Trophoblast cell (in vitro differentiated cells and primary cell): Measurements from ENCODE around the gene DND1. TPM values are rescaled to one million over a fixed set of nuclear protein-coding genes. Genes with fewer than 3 reads are reported as not detected.
A peak's percentile ranks its signal among the peaks of the same experiment; 100 is the strongest.
"Not testable (repeated sequence)": the region's sequence is repeated elsewhere in the genome, so short reads cannot be mapped to it uniquely, and the experiment has no call there.

Source experiments
- DNase-seq, 2 donors: peaks; one replicate each; pipeline ENCODE4 v3.0.0-alpha.2; 2016
- H2AFZ ChIP-seq: 2 replicates; pipeline ENCODE4 v1.6.1; 2013; ENCODE audit warnings: low read length, moderate library complexity, mild to moderate bottlenecking; ENCODE audit not compliant: insufficient read depth, poor library complexity
- H2AK5ac ChIP-seq: 2 replicates; pipeline ENCODE4 v1.6.1; 2013; ENCODE audit warnings: mild to moderate bottlenecking, low read length
- H2BK120ac ChIP-seq: 2 replicates; pipeline ENCODE4 v1.6.1; 2013; ENCODE audit warnings: low read length, mild to moderate bottlenecking, moderate library complexity; ENCODE audit not compliant: insufficient read depth, poor library complexity
- H2BK12ac ChIP-seq: 2 replicates; pipeline ENCODE4 v1.6.1; 2013; ENCODE audit warnings: mild to moderate bottlenecking, low read length, moderate library complexity
- H2BK5ac ChIP-seq: 2 replicates; pipeline ENCODE4 v1.6.1; 2013; ENCODE audit warnings: low read length, low read depth, moderate library complexity, mild to moderate bottlenecking; ENCODE audit not compliant: poor library complexity
- H3K14ac ChIP-seq: 2 replicates; pipeline ENCODE4 v1.6.1; 2013; ENCODE audit warnings: mild to moderate bottlenecking, low read length
- H3K18ac ChIP-seq: 2 replicates; pipeline ENCODE4 v1.6.1; 2013; ENCODE audit warnings: mild to moderate bottlenecking, low read length
- H3K23ac ChIP-seq: 2 replicates; pipeline ENCODE4 v1.6.1; 2013; ENCODE audit warnings: low read length
- H3K27ac ChIP-seq: 2 replicates; pipeline ENCODE4 v1.5.1; 2013; ENCODE audit warnings: low read depth, mild to moderate bottlenecking, inconsistent platforms, low read length, moderate library complexity
- H3K27me3 ChIP-seq: 2 replicates; pipeline ENCODE4 v1.6.1; 2013; ENCODE audit warnings: inconsistent platforms, mild to moderate bottlenecking, low read length, moderate library complexity; ENCODE audit not compliant: insufficient read depth
- H3K36me3 ChIP-seq, 2 experiments: 1 replicate in 1 of 2; 2 replicates in 1 of 2; pipeline ENCODE4 v1.6.1; 2013; ENCODE audit warnings: low read length in 2 of 2, mild to moderate bottlenecking in 2 of 2, moderate library complexity in 1 of 2; ENCODE audit not compliant: insufficient read depth in 2 of 2, control insufficient read depth in 1 of 2
- H3K4ac ChIP-seq: 2 replicates; pipeline ENCODE4 v1.6.1; 2013; ENCODE audit warnings: low read depth, mild to moderate bottlenecking, low read length, moderate library complexity
- H3K4me1 ChIP-seq, 2 experiments: 1 replicate in 1 of 2; 2 replicates in 1 of 2; pipeline ENCODE4 v1.6.1; 2013; ENCODE audit warnings: low read length in 2 of 2, mild to moderate bottlenecking in 2 of 2, moderate library complexity in 1 of 2; ENCODE audit not compliant: insufficient read depth in 2 of 2, control insufficient read depth in 1 of 2
- H3K4me2 ChIP-seq: 2 replicates; pipeline ENCODE4 v1.6.1; 2013; ENCODE audit warnings: inconsistent platforms, mild to moderate bottlenecking, low read length, moderate library complexity
- H3K4me3 ChIP-seq: 2 replicates; pipeline ENCODE4 v1.5.1; 2013; ENCODE audit warnings: mild to moderate bottlenecking, low read depth, low read length, inconsistent platforms
- H3K79me1 ChIP-seq: one replicate; pipeline ENCODE4 v1.6.1; 2013; ENCODE audit warnings: low read length
- H3K79me2 ChIP-seq: 2 replicates; pipeline ENCODE4 v1.6.1; 2013; ENCODE audit warnings: low read length, mild to moderate bottlenecking; ENCODE audit not compliant: control insufficient read depth, insufficient read depth, poor library complexity
- H3K9ac ChIP-seq: 2 replicates; pipeline ENCODE4 v1.6.1; 2013; ENCODE audit warnings: mild to moderate bottlenecking, low read length
- H3K9me3 ChIP-seq: 2 replicates; pipeline ENCODE4 v1.6.1; 2013; ENCODE audit warnings: low read depth, mild to moderate bottlenecking, control low read depth, inconsistent platforms, low read length; ENCODE audit not compliant: insufficient read depth
- H4K12ac ChIP-seq: 2 replicates; pipeline ENCODE4 v1.6.1; 2013; ENCODE audit warnings: low read depth, mild to moderate bottlenecking, low read length, moderate library complexity
- H4K8ac ChIP-seq: 2 replicates; pipeline ENCODE4 v1.6.1; 2013; ENCODE audit warnings: low read depth, mild to moderate bottlenecking, low read length, moderate library complexity
- H4K91ac ChIP-seq: one replicate; pipeline ENCODE4 v1.6.1; 2013; ENCODE audit warnings: low read depth, mild to moderate bottlenecking, low read length, moderate library complexity
- WGBS: extraction: QIAGEN DNeasy Blood & Tissue Kit; methylation state at CpG from one replicate; pipeline ENCODE4 v1.1.7; 2013; ENCODE audit warnings: missing lambda C conversion rate; ENCODE audit not compliant: insufficient read length, insufficient coverage; ENCODE audit errors: extremely low coverage; 5-methylcytosine and 5-hydroxymethylcytosine counted together
- polyA plus RNA-seq: library from polyadenylated mRNA; stranded (reverse); fragments of 200-250 nt; gene quantifications from 2 replicates; pipeline ENCODE4 v1.2.3, GENCODE V29; 2013

The DND1 gene
- polyA plus RNA-seq: 0.51 and 0.56 TPM in 2 replicates

DNA sequence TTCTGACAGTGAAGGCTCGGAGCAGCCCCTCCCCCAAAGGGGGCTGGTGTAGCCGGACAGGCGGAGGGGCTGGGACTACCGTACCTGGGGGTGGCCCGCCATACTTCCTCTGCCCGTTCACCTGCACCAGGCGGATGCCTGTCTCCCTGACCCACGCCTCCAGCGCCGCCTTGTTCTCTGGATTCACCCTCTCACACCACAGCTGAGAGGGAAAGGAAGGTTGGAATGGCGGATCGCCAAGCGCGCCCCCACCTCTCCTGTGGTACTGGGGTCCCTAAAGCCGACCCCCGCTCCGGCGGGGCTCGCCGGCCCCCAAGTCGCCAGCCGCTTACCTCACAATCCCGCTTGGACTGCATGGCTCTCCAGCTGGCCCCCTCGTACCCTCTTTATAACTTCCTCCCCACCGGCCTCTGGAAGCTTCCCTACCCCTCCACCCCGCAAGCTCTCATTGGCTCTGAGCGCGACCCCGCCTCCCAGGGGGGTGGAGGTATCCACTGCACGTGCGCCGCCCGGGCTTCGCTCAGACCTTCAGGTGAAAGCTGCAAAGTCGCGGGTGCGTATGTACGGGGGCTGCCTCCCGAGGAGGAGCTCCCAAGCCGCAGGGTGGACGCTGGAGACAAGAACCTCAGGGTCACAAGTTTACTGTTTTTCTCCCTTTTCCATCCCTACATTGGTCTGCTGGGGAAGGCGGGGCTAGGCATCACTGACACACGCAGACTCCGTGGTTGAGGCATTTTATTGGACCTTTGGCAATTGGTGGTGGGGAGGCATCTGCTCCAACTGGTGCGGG is at the start of gene DND1:
TSS of gene DND1 (minus strand) at position 390 of the 790 bp plus-strand sequence. CDS start at position 356, 34 bp downstream.
- Histone ChIP-seq H2BK120ac (no peak within 1 kb of the TSS), H3K36me3 (peaks cover 67 to 80% of the 10 kb centered on the region in 2 experiments)
- no CpG with 5 or more reads among the region's 45 CpGs for WGBS

DNA sequence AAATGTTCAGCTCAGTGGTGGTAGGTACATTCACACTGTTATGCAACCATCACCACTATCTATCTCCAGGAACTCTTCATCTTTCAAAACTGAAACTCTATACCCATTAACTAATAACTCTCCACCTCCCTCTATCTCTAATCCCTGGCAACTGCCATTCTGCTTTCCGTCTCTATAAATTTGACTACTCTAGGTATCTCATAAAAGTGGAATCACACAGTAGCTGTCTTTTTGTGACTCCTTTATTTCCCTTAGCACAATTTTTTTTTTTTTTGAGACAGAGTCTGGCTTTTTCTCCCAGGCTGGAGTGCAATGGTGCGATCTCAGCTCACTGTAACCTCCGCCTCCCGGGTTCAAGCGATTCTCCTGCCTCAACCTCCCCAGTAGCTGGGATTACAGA is 48.0 kb upstream of the DND1 start:
- not testable (repeated sequence) for H2AK5ac ChIP-seq, H3K27me3 ChIP-seq, H3K9me3 ChIP-seq, H3K4ac ChIP-seq, H3K23ac ChIP-seq, H4K91ac ChIP-seq, H2AFZ ChIP-seq, H3K4me2 ChIP-seq, H3K36me3 ChIP-seq, H2BK5ac ChIP-seq, H3K4me1 ChIP-seq, H2BK12ac ChIP-seq, H3K27ac ChIP-seq, H3K18ac ChIP-seq, H3K14ac ChIP-seq, H4K12ac ChIP-seq, H2BK120ac ChIP-seq, H3K79me2 ChIP-seq, H3K79me1 ChIP-seq, H3K4me3 ChIP-seq, H3K9ac ChIP-seq, H4K8ac ChIP-seq, DNase-seq
- no CpG with 5 or more reads among the region's 5 CpGs for WGBS

More for the DNA sequence above, at the start of gene DND1:
- H3K79me1 ChIP-seq: no peaks in the 10 kb centered on the region
- no peak within 1 kb of the TSS for H2AFZ ChIP-seq
- no peak within 1 kb of the TSS for H3K27ac ChIP-seq
- H3K4me2 ChIP-seq: no peak within 1 kb of the TSS
- H3K79me2 ChIP-seq: no peaks in the 10 kb centered on the region
- H3K27me3 ChIP-seq: no peaks in the 10 kb centered on the region
- peaks cover 3% of the 10 kb centered on the region for H3K9me3 ChIP-seq
- no peak within 1 kb of the TSS for H3K4ac ChIP-seq
- no peak within 1 kb of the TSS for H3K4me3 ChIP-seq
- H3K23ac ChIP-seq: no peak within 1 kb of the TSS
- H4K8ac ChIP-seq: no peak within 1 kb of the TSS
- H3K4me1 ChIP-seq: no peaks in the 10 kb centered on the region
- no peak within 1 kb of the TSS for H4K91ac ChIP-seq
- no peak within 1 kb of the TSS for H4K12ac ChIP-seq
- H2AK5ac ChIP-seq: no peak within 1 kb of the TSS
- DNase-seq: no peak
- no peak within 1 kb of the TSS for H3K18ac ChIP-seq
- H2BK12ac ChIP-seq: no peak within 1 kb of the TSS
- no peak within 1 kb of the TSS for H3K9ac ChIP-seq
- H3K14ac ChIP-seq: no peak within 1 kb of the TSS
- no peak within 1 kb of the TSS for H2BK5ac ChIP-seq

DNA sequence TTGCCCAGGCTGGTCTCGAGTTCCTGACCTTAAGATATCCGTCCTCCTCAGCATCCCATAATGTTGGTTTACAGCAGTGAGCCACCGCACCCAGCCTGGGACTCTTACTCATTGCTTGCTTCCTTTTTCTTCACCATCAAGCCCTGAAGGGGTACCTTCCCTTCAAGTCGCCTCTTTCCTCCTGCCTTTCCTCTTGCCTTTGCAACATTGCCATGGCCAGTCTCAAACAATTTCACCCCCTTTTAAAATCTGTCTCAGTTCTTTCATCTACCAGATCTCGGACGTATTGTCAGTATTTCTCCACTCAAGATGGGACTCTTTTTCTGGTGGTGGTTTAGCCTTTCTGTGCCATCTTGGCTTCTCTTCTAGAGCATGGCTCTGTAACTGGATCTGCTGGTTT is 47.4 kb upstream of the DND1 start:
- H2BK5ac ChIP-seq, H3K9me3 ChIP-seq, H3K9ac ChIP-seq, H3K14ac ChIP-seq, H3K36me3 ChIP-seq, H2BK120ac ChIP-seq, H3K27me3 ChIP-seq, H3K23ac ChIP-seq, H3K4ac ChIP-seq, DNase-seq, H3K27ac ChIP-seq, H3K18ac ChIP-seq, H2BK12ac ChIP-seq, H3K4me3 ChIP-seq, H4K8ac ChIP-seq, H2AK5ac ChIP-seq, H3K4me2 ChIP-seq, H4K12ac ChIP-seq, H2AFZ ChIP-seq, H3K79me2 ChIP-seq, H4K91ac ChIP-seq, H3K4me1 ChIP-seq, H3K79me1 ChIP-seq: not testable (repeated sequence)
- WGBS: no CpG with 5 or more reads among the region's 6 CpGs

DNA sequence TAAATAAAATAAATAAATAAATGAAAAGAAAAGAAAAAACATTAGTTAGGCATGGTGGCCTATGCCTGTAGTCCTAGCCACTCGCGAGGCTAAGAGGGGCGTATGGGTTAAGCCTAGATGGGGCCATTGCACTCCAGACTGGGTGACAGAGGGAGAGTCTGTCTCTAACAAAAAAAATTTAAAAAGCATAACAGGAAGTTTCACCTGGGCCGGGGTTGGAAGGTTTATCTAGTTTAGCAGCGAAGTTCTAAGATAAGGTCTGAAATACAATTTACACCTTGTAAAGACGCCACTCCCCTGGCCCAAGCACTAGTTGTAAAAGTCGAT is 44.9 kb upstream of the DND1 start:
- Histone ChIP-seq H2BK12ac (no peak overlapping the region), H2BK5ac (peak overlapping the region; percentile 3), H3K79me1 (no peaks in the 10 kb centered on the region), H3K4me2 (no peak overlapping the region), H3K27ac (peak overlapping the region; percentile 7), H3K18ac (no peak overlapping the region), H2AFZ (no peak overlapping the region), H2AK5ac (no peak overlapping the region), H3K4ac (no peak overlapping the region), H3K36me3 (no peaks in the 10 kb centered on the region), H3K14ac (no peak overlapping the region), H4K12ac (no peak overlapping the region), H3K9ac (no peak overlapping the region), H3K4me1 (no peaks in the 10 kb centered on the region), H3K4me3 (no peak overlapping the region), H4K8ac (no peak overlapping the region), H3K9me3 (no peaks in the 10 kb centered on the region), H3K79me2 (no peaks in the 10 kb centered on the region), H2BK120ac (no peak overlapping the region), H3K23ac (no peak overlapping the region), H4K91ac (no peak overlapping the region), H3K27me3 (no peaks in the 10 kb centered on the region)
- no peak for DNase-seq
- no CpG with 5 or more reads among the region's 7 CpGs for WGBS
